Stimulated activated naive B cell treated with anti-CD40 and anti-IgM and Interleukin-4, amounts not matched to agents 10 μg/mL and 1 μg/mL and 100 μg/mL, for 72 hours (primary cell): ENCODE measurements around the gene SUCLG2.

Experiments used
- ATAC-seq, 2 donors: fragments of 150-1000 bp; cut with Tn5 transposase; replicated peaks; 2 replicates each; pipeline ENCODE4 v1.10.0; 2021; ENCODE audit warnings: moderate library complexity in 1 of 2
- DNase-seq: peaks from one replicate; pipeline ENCODE4 v3.0.0; 2021
- H3K27ac Mint-ChIP-seq: one replicate; pipeline ENCODE4 v1.8.0; 2022; ENCODE audit warnings: mild to moderate bottlenecking, mixed read lengths
- H3K27me3 Mint-ChIP-seq, 2 donors: one replicate each; pipeline ENCODE4 v1.8.0; 2022; ENCODE audit warnings: mixed read lengths in 2 of 2
- H3K36me3 Mint-ChIP-seq, 2 donors: one replicate each; pipeline ENCODE4 v1.8.0; 2022; ENCODE audit warnings: mixed read lengths in 2 of 2, mild to moderate bottlenecking in 1 of 2
- H3K4me1 Mint-ChIP-seq, 2 donors: one replicate each; pipeline ENCODE4 v1.8.0; 2022; ENCODE audit warnings: mixed read lengths in 2 of 2, mild to moderate bottlenecking in 1 of 2
- H3K4me3 Mint-ChIP-seq, 2 donors: one replicate each; pipeline ENCODE4 v1.8.0; 2022; ENCODE audit warnings: mild to moderate bottlenecking in 2 of 2, mixed read lengths in 2 of 2, moderate library complexity in 1 of 2
- H3K9me3 Mint-ChIP-seq, 2 donors: one replicate each; pipeline ENCODE4 v1.8.0; 2022; ENCODE audit warnings: mixed read lengths in 2 of 2, mild to moderate bottlenecking in 1 of 2

SUCLG2 gene

GRCh38 chr3:67662733-67663132, 8.3 kb upstream of the SUCLG2 start:
- Mint-ChIP-seq H3K27ac (no peak overlapping the region), H3K27me3 (peaks cover 0 to 7% of the 10 kb centered on the region in 2 donors), H3K9me3 (peaks cover 2 to 6% of the 10 kb centered on the region in 2 donors), H3K4me3 (no peak overlapping the region), H3K4me1 (peaks cover 11% of the 10 kb centered on the region in 2 donors), H3K36me3 (no peaks in the 10 kb centered on the region)
- DNase-seq, result no peak
- ATAC-seq, result peak; percentile 25 to 62

- Mint-ChIP-seq H3K27me3 (peaks cover 0 to 7% of the 10 kb centered on the region in 2 donors), H3K27ac (no peak overlapping the region), H3K4me3 (no peak overlapping the region), H3K36me3 (peaks cover 0 to 3% of the 10 kb centered on the region in 2 donors), H3K4me1 (peaks cover 14 to 15% of the 10 kb centered on the region in 2 donors), H3K9me3 (no peaks in the 10 kb centered on the region)
- ATAC-seq (no peak), DNase-seq (no peak)
These were observed 6.7 kb upstream of the SUCLG2 start for GRCh38 chr3:67661089-67661488.

GRCh38 chr3:67657192-67657591, 2.8 kb upstream of the SUCLG2 start:
- Mint-ChIP-seq H3K27me3 (no peaks in the 10 kb centered on the region), H3K27ac (no peak overlapping the region), H3K36me3 (peaks cover 1 to 14% of the 10 kb centered on the region in 2 donors)

GRCh38 chr3:67656614-67657013, 2.2 kb upstream of the SUCLG2 start:
- H3K4me3 Mint-ChIP-seq, result no peak overlapping the region
- H3K9me3 Mint-ChIP-seq, result peaks cover 0 to 1% of the 10 kb centered on the region in 2 donors
- no peak for DNase-seq
- no peak for ATAC-seq
- H3K27ac Mint-ChIP-seq, result no peak overlapping the region
- peaks cover 7 to 20% of the 10 kb centered on the region in 2 donors for H3K36me3 Mint-ChIP-seq
- H3K4me1 Mint-ChIP-seq, result peaks cover 26 to 36% of the 10 kb centered on the region in 2 donors
- H3K27me3 Mint-ChIP-seq, result no peaks in the 10 kb centered on the region

More at GRCh38 chr3:67657192-67657591, 2.8 kb upstream of the SUCLG2 start:
- peaks cover 21 to 33% of the 10 kb centered on the region in 2 donors for H3K4me1 Mint-ChIP-seq
- ATAC-seq (no peak), DNase-seq (no peak)
- H3K4me3 Mint-ChIP-seq, result no peak overlapping the region
- peaks cover 0 to 1% of the 10 kb centered on the region in 2 donors for H3K9me3 Mint-ChIP-seq

- Mint-ChIP-seq H3K27ac (peak overlapping the region; percentile 92), H3K36me3 (peaks cover 13 to 24% of the 10 kb centered on the region in 2 donors), H3K4me1 (peaks cover 32 to 46% of the 10 kb centered on the region in 2 donors), H3K27me3 (no peaks in the 10 kb centered on the region), H3K9me3 (peaks cover 0 to 1% of the 10 kb centered on the region in 2 donors), H3K4me3 (peak overlapping the region; percentile 83 to 86)
- ATAC-seq (peak; percentile 64 to 65), DNase-seq (peak; percentile 64)
These were observed 1.1 kb upstream of the SUCLG2 start for GRCh38 chr3:67655364-67656121.

- ATAC-seq, result no peak
These were observed 399 bp upstream of the SUCLG2 start for GRCh38 chr3:67654844-67655177.

GRCh38 chr3:67653425-67654098, 850 bp downstream of the SUCLG2 start:
- H3K9me3 Mint-ChIP-seq, result peaks cover 0 to 1% of the 10 kb centered on the region in 2 donors
- DNase-seq, result no peak
- no peaks in the 10 kb centered on the region for H3K27me3 Mint-ChIP-seq
- ATAC-seq, result peak; percentile 12 to 35
- H3K36me3 Mint-ChIP-seq, result peaks cover 18 to 31% of the 10 kb centered on the region in 2 donors
- peak overlapping the region; percentile 83 to 86 for H3K4me3 Mint-ChIP-seq
- H3K4me1 Mint-ChIP-seq, result peaks cover 42 to 62% of the 10 kb centered on the region in 2 donors
- peak overlapping the region; percentile 86 for H3K27ac Mint-ChIP-seq

More at GRCh38 chr3:67654844-67655177, 399 bp upstream of the SUCLG2 start:
- no peaks in the 10 kb centered on the region for H3K27me3 Mint-ChIP-seq
- no peak for DNase-seq
- peaks cover 13 to 24% of the 10 kb centered on the region in 2 donors for H3K36me3 Mint-ChIP-seq
- H3K4me3 Mint-ChIP-seq, result peak overlapping the region; percentile 83 to 86
- peak overlapping the region; percentile 92 for H3K27ac Mint-ChIP-seq
- peaks cover 0 to 1% of the 10 kb centered on the region in 2 donors for H3K9me3 Mint-ChIP-seq
- peaks cover 36 to 52% of the 10 kb centered on the region in 2 donors for H3K4me1 Mint-ChIP-seq

GRCh38 chr3:67650084-67650483, 4.3 kb downstream of the SUCLG2 start:
- peaks cover 39 to 58% of the 10 kb centered on the region in 2 donors for H3K4me1 Mint-ChIP-seq
- peaks cover 30 to 46% of the 10 kb centered on the region in 2 donors for H3K36me3 Mint-ChIP-seq
- no peak for ATAC-seq

GRCh38 chr3:67649681-67650080, 4.7 kb downstream of the SUCLG2 start:
- Mint-ChIP-seq H3K36me3 (peaks cover 30 to 46% of the 10 kb centered on the region in 2 donors), H3K9me3 (no peaks in the 10 kb centered on the region), H3K27me3 (no peaks in the 10 kb centered on the region), H3K27ac (peak overlapping the region; percentile 1), H3K4me1 (peaks cover 39 to 57% of the 10 kb centered on the region in 2 donors), H3K4me3 (no peak overlapping the region)
- no peak for ATAC-seq
- no peak for DNase-seq

More at GRCh38 chr3:67650084-67650483, 4.3 kb downstream of the SUCLG2 start:
- no peak overlapping the region for H3K4me3 Mint-ChIP-seq
- H3K9me3 Mint-ChIP-seq, result peaks cover 0 to 1% of the 10 kb centered on the region in 2 donors
- H3K27me3 Mint-ChIP-seq, result no peaks in the 10 kb centered on the region
- H3K27ac Mint-ChIP-seq, result no peak overlapping the region
- DNase-seq, result no peak

- peaks cover 40 to 63% of the 10 kb centered on the region in 2 donors for H3K4me1 Mint-ChIP-seq
- H3K36me3 Mint-ChIP-seq, result peaks cover 33 to 54% of the 10 kb centered on the region in 2 donors
- DNase-seq (no peak), ATAC-seq (no peak)
- no peaks in the 10 kb centered on the region for H3K9me3 Mint-ChIP-seq
- H3K27ac Mint-ChIP-seq, result no peak overlapping the region
- H3K4me3 Mint-ChIP-seq, result no peak overlapping the region
- H3K27me3 Mint-ChIP-seq, result no peaks in the 10 kb centered on the region
These were observed 5.7 kb downstream of the SUCLG2 start for GRCh38 chr3:67648701-67649100.

- Mint-ChIP-seq H3K27me3 (no peaks in the 10 kb centered on the region), H3K4me1 (peaks cover 43 to 62% of the 10 kb centered on the region in 2 donors), H3K36me3 (peaks cover 38 to 59% of the 10 kb centered on the region in 2 donors), H3K4me3 (no peak overlapping the region), H3K9me3 (no peaks in the 10 kb centered on the region), H3K27ac (no peak overlapping the region)
- ATAC-seq (no peak), DNase-seq (no peak)
These were observed 6.2 kb downstream of the SUCLG2 start for GRCh38 chr3:67648229-67648628.

- Mint-ChIP-seq H3K27ac (no peak overlapping the region), H3K4me1 (peaks cover 39 to 54% of the 10 kb centered on the region in 2 donors), H3K9me3 (no peaks in the 10 kb centered on the region), H3K4me3 (no peak overlapping the region), H3K36me3 (peaks cover 41 to 59% of the 10 kb centered on the region in 2 donors), H3K27me3 (no peaks in the 10 kb centered on the region)
- no peak for DNase-seq
- ATAC-seq, result no peak
These were observed 7.0 kb downstream of the SUCLG2 start for GRCh38 chr3:67647390-67647878.

- DNase-seq (no peak), ATAC-seq (no peak)
- Mint-ChIP-seq H3K27me3 (no peaks in the 10 kb centered on the region), H3K36me3 (peaks cover 35 to 52% of the 10 kb centered on the region in 2 donors), H3K4me1 (peaks cover 33 to 47% of the 10 kb centered on the region in 2 donors), H3K9me3 (no peaks in the 10 kb centered on the region), H3K27ac (no peak overlapping the region), H3K4me3 (no peak overlapping the region)
These were observed 7.7 kb downstream of the SUCLG2 start for GRCh38 chr3:67646586-67647234.

GRCh38 chr3:67644827-67645226, 9.6 kb downstream of the SUCLG2 start:
- Mint-ChIP-seq H3K4me3 (no peak overlapping the region), H3K27me3 (no peaks in the 10 kb centered on the region), H3K9me3 (no peaks in the 10 kb centered on the region), H3K27ac (no peak overlapping the region), H3K36me3 (peaks cover 28 to 47% of the 10 kb centered on the region in 2 donors), H3K4me1 (peaks cover 22 to 30% of the 10 kb centered on the region in 2 donors)
- no peak for ATAC-seq
- DNase-seq, result no peak
